ENCODE data around the gene EWSR1. TPM values are rescaled to one million over a fixed set of nuclear protein-coding genes. Genes with fewer than 3 reads are reported as not detected.

The EWSR1 gene
- total RNA-seq, 1 experiment from 2014 or later, result 462 TPM

GRCh38 chr22:29251981-29252911 lies 15.8 kb upstream of the EWSR1 start:
- Histone ChIP-seq H2BK5ac (ENCODE audit: insufficient read length, low read length) (no peak overlapping the region), H3K18ac (ENCODE audit: insufficient read length, low read depth, low read length) (no peak overlapping the region), H3K23ac (ENCODE audit: insufficient read length, low read depth, low read length) (no peak overlapping the region), H3K27me3 (ENCODE audit: insufficient read depth, low read length) (no peaks in the 10 kb centered on the region), H3K27ac (ENCODE audit: insufficient read length, low read depth, low read length) (no peak overlapping the region), H3K9ac (ENCODE audit: extremely low read depth, insufficient read length, low read length) (no peak overlapping the region), H2BK120ac (ENCODE audit: low read depth, low read length, poor library complexity, severe bottlenecking) (no peak overlapping the region), H3T11ph (ENCODE audit: low read length) (no peak overlapping the region), H2BK12ac (ENCODE audit: insufficient read length, low read depth, low read length) (no peak overlapping the region), H3K4me1 (ENCODE audit: insufficient read depth, low read length) (no peaks in the 10 kb centered on the region), H2AK5ac (ENCODE audit: insufficient read length, low read length) (no peak overlapping the region), H2BK15ac (ENCODE audit: low read depth, low read length) (no peak overlapping the region), H3K9me3 (ENCODE audit: control insufficient read depth, low read depth, low read length) (no peaks in the 10 kb centered on the region), H3K79me2 (ENCODE audit: insufficient read depth, low read length) (no peaks in the 10 kb centered on the region), H3K4ac (ENCODE audit: low read depth, low read length) (no peak overlapping the region), H4K8ac (replicated peaks; ENCODE audit: insufficient read length, low read depth, low read length) (no peak overlapping the region), H4K91ac (ENCODE audit: insufficient read length, low read depth, low read length) (no peak overlapping the region), H2BK20ac (ENCODE audit: low read depth, low read length, poor library complexity, severe bottlenecking) (no peak overlapping the region), H2AFZ (ENCODE audit: low read length) (no peak overlapping the region), H3K4me2 (ENCODE audit: insufficient read depth, insufficient read length, low read length) (no peak overlapping the region), H4K5ac (ENCODE audit: insufficient read length, low read depth, low read length) (no peak overlapping the region), H3K79me1 (ENCODE audit: insufficient read depth, low read depth, low read length, poor library complexity, severe bottlenecking) (no peaks in the 10 kb centered on the region), H3K14ac (ENCODE audit: insufficient read depth, low read length) (no peak overlapping the region), H3K23me2 (ENCODE audit: insufficient read length, low read depth, low read length, poor library complexity, severe bottlenecking) (no peaks in the 10 kb centered on the region), H4K20me1 (ENCODE audit: control insufficient read depth, insufficient read depth, insufficient read length) (no peaks in the 10 kb centered on the region), H3K56ac (ENCODE audit: insufficient read length, low read depth, low read length) (no peak overlapping the region)
- peaks cover 7% of the 10 kb centered on the region for H3K27me3 Mint-ChIP-seq (ENCODE audit: low read depth)
- peaks cover 0 to 7% of the 10 kb centered on the region in 2 experiments; a peak in 2 of 4 replicates for H3K4me1 Mint-ChIP-seq
- H3K36me3 Mint-ChIP-seq (ENCODE audit: insufficient read depth in 1 of 3, low read depth in 3 of 3), result no peaks in the 10 kb centered on the region
- H3K27ac Mint-ChIP-seq, result no peak overlapping the region
- H3K4me3 Mint-ChIP-seq, result no peak overlapping the region
- no peaks in the 10 kb centered on the region for H3K9me3 Mint-ChIP-seq
- TF ChIP-seq CTCF (conservative IDR thresholded peaks at IDR 0.05), result no peak
- DNase-seq, result no peak
- WGBS (ENCODE audit: extremely low coverage, insufficient read length, low lambda C conversion rate), result no CpG with 5 or more reads among the region's 10 CpGs
